NCI-H1694 treated with DMSO at 0.1 percent for 48 hours (cell line): ENCODE results near the gene CYS1.
A peak's percentile ranks its signal among the peaks of the same experiment; 100 is the strongest.

ENCODE experiments used
- DNase-seq: peaks from one replicate; lab custom pipeline; 2025; lab: John Stamatoyannopoulos, UW

The CYS1 gene

GRCh38 chr2:10071595-10071994 is 8.6 kb downstream of the CYS1 start:
- DNase-seq: no peak

- DNase-seq: no peak
Observed at GRCh38 chr2:10071176-10071575, 9.0 kb downstream of the CYS1 start.

GRCh38 chr2:10067881-10068280 is 12.3 kb downstream of the CYS1 start:
- DNase-seq: no peak

- DNase-seq: no peak
Observed at GRCh38 chr2:10067330-10067729, 12.9 kb downstream of the CYS1 start.

- DNase-seq: no peak
Observed at GRCh38 chr2:10065773-10066055, 14.5 kb downstream of the CYS1 start.

GRCh38 chr2:10064932-10065772 is 15.1 kb downstream of the CYS1 start:
- no peak for DNase-seq

- no peak for DNase-seq
Observed at GRCh38 chr2:10063566-10063965, 16.6 kb downstream of the CYS1 start.

GRCh38 chr2:10062931-10063365 is 17.3 kb downstream of the CYS1 start:
- no peak for DNase-seq

GRCh38 chr2:10061221-10061925 is 18.8 kb downstream of the CYS1 start:
- DNase-seq: no peak

GRCh38 chr2:10059552-10060335 is 20.5 kb downstream of the CYS1 start:
- DNase-seq: no peak

- DNase-seq: no peak
Observed at GRCh38 chr2:10059016-10059351, 21.2 kb downstream of the CYS1 start.

- no peak for DNase-seq
Observed at GRCh38 chr2:10058251-10059015, 21.8 kb downstream of the CYS1 start.

GRCh38 chr2:10057231-10058107 is 22.7 kb downstream of the CYS1 start:
- no peak for DNase-seq

- DNase-seq: no peak
Observed at GRCh38 chr2:10056439-10056838, 23.8 kb downstream of the CYS1 start.

- no peak for DNase-seq
Observed at GRCh38 chr2:10054976-10055375, 25.2 kb downstream of the CYS1 start.

GRCh38 chr2:10054424-10054823 is 25.8 kb downstream of the CYS1 start:
- DNase-seq: no peak

- no peak for DNase-seq
Observed at GRCh38 chr2:10053351-10053750, 26.9 kb downstream of the CYS1 start.

GRCh38 chr2:10052216-10052615 is 28.0 kb downstream of the CYS1 start:
- DNase-seq: no peak

GRCh38 chr2:10048501-10049171 is 31.6 kb downstream of the CYS1 start:
- DNase-seq: peak; percentile 92

GRCh38 chr2:10047616-10048500 is 32.4 kb downstream of the CYS1 start:
- no peak for DNase-seq
